HS-5 (cell line): ENCODE results near the gene THSD7A.
A peak's percentile ranks its signal among the peaks of the same experiment; 100 is the strongest.

ENCODE experiments used
- DNase-seq: peaks from one replicate; pipeline ENCODE4 v3.0.0-alpha.2; 2012; ENCODE audit warnings: low read depth

The THSD7A gene

GRCh38 chr7:11412036-11412435 is 420.0 kb downstream of the THSD7A start:
- no peak for DNase-seq

DNA sequence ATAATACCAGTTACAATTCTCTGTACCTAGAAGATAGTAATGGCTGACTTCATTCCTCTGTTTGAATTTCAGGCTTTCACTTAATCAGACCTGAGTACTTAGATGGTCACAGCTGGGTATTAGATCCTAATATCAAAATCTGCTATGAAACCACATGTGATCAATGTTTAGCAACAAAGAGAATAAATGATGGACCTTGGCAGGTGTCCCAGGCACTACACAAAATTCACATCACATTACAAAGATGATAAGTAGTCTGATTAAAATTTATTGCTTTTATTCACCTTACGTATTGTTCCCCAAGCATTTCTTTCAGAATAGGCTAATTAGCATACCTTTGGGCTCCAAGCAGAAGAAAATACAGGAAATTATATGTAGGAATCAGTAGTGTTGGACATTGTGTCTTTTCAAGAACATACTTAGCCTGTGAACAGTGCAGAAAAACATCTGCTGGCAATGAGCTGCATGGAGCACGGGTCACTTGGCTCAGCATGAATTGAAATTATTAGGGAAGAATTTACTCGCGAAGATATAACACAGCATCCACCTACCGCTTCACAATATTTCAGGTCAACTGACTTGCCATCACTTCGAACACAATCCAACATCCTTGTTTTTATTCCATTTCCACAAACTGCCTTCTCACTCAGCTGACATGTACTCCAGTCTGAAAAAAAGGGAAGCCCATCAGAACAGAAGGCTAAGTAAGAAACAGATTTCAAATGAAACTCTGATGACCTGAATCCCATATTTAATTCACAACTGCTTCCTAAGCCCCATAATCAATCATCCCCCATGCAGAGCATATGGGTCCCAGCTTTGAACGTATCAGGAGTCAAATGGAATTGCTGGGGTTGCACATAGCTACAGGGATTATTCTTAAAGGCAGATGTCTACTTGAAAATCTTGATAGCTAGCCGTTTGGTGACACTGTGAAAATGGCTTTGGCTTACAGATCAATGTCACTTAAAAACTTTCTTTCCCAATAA is 421.0 kb downstream of the THSD7A start:
- no peak for DNase-seq

DNA sequence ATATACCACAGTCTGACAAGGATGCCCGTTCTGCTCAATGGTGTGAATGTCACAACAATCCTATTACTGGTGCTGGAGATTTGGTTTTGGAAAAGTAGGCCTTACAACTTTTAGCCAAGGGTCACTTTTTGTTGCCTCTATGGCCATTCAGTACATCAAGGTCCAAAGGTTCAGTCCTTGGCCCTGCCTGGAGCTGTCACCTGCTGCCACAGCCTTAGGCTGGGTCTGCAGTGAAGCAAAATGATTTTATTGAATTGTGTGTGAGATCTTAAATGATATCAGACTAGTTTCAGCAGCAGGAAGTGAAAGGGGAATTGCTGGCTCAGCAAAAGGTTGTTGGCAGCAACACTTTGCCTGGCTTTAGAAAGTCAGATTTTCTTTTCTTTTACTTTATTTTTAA is 427.6 kb downstream of the THSD7A start:
- no peak for DNase-seq

DNA sequence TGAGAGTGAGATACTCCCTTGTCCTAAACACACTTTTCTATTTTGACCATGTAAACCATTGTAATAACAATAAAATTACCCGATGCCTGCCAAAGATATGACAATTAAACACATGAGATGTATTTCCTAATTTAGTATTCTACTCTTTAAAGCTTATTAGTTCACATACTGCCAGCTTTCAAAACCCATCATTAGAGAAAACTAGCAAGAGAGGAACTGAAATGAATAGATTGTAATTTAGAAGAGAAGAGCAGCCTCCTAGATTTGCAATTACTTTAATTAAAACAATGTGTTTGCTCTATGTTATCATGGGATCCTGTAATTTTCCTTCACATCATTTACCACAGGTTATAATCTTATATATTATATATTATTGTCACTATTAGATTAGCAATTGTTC is 428.2 kb downstream of the THSD7A start:
- DNase-seq = no peak

DNA sequence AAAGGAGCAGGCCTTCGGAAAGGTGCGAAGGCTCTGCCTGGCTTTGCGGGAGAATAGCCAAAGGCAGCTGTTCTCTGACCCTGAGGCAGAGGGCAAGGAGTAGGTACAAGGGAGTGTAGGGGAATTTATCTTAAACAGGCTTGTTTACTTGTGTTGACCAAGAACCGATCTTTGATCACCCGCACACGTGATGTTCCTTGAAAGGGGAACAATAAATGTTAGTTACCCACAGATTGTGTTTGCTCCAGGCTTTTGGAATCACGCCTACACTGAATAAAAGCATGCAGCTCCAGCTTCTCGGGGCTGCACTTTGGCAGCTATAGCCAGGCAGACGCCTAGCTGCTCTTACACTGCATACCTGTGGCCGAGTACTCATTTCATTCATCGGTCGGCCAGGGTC is 437.6 kb downstream of the THSD7A start:
- DNase-seq = no peak

GRCh38 chr7:11379641-11380040 is 452.4 kb downstream of the THSD7A start:
- no peak for DNase-seq

- no peak for DNase-seq
These were observed 455.5 kb downstream of the THSD7A start for GRCh38 chr7:11376529-11376928.

DNA sequence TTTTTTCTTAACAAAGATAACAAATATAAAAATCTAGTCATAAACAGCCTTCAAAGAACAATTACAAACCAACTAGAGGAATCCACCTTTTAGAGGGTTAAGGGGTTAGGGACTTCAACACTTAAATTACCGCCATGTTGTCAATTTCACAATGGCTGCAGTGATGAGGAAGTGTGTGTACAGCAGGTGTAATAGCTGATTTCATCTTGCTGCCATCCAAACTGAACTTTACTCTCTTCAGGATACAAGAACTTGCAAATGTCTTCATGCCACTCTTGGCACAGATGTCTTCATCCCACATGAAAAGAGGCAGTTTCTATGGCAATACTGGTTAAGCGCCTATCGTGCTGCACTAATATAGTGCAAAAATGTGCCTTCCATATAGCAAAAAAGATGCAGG is 457.4 kb downstream of the THSD7A start:
- no peak for DNase-seq

GRCh38 chr7:11373546-11374142 is 458.4 kb downstream of the THSD7A start:
- peak; percentile 6 for DNase-seq

DNA sequence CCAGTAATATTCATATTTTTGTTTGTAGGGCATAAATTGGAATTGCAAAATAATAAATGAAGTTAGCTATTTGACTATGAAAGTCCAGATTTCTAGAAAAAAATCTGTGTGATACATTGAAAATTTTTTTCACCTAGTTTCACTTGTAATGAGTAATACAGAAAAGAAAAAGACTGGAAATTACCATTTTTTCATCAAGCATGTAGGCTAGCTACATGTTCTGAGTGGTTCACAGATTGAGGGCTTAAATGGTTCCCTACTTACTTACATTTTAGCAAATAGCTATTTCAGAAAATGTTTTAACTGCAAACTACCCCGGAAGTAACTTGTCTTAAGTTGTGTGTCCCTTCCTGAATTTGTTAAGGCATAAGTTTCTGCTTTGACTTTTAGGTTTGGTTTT is 462.3 kb downstream of the THSD7A start:
- no peak for DNase-seq

- no peak for DNase-seq
These were observed 465.9 kb downstream of the THSD7A start for GRCh38 chr7:11366118-11366517.

- no peak for DNase-seq
These were observed 473.4 kb downstream of the THSD7A start for GRCh38 chr7:11358637-11359036.

DNA sequence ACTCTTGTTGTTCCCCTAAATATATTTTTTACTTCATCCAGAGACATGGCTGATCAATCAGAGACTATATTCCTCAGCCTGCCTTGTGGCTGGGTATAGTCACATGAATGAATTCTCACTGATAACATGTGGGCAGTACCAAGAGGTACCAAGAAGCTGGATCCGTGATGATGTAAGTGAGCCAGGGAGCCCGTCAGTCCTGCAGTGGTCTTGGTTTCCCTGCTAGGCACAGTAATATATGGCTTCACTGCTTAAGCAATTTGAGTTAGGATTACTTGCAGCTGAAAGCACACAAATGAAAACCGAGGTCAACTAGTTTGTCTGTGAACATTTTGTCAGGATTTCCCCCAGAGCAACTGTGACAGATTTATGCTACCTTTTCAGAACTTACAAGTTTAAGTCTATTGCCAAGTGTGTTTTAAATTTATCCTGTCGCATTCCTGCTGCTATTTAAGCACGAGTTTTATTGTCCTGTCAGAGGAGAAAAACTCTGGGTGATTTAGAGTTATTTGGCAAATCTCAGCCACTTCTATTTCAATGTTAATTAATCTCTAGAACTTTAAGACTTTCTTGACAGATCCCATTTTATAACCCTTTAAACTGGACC is 476.5 kb downstream of the THSD7A start:
- DNase-seq = no peak

DNA sequence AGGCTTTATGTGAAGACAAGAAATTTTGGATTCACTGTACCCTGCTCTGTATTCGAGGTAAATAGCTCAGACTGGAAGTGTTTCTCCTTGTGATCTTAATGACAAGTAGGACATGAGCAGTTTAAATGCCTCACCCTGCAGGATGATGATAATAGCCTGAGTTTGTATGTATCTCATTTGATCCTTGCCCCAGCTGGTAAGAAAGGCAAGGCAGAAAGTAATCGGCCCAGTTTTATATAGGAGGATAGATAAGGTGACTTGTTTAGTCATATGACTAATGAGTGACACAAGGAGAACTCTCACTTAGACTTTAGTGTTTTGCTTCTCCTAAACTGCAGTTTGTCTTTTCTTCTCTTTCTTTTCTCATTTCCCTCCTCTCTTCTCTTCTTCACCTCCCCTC is 485.7 kb downstream of the THSD7A start:
- DNase-seq = no peak

- no peak for DNase-seq
These were observed 486.4 kb downstream of the THSD7A start for GRCh38 chr7:11345621-11346020.

- peak; percentile 63 for DNase-seq
These were observed 488.1 kb downstream of the THSD7A start for GRCh38 chr7:11343818-11344413.

GRCh38 chr7:11343136-11343535 is 488.9 kb downstream of the THSD7A start:
- no peak for DNase-seq

- DNase-seq = no peak
These were observed 490.6 kb downstream of the THSD7A start for GRCh38 chr7:11341285-11341944.

DNA sequence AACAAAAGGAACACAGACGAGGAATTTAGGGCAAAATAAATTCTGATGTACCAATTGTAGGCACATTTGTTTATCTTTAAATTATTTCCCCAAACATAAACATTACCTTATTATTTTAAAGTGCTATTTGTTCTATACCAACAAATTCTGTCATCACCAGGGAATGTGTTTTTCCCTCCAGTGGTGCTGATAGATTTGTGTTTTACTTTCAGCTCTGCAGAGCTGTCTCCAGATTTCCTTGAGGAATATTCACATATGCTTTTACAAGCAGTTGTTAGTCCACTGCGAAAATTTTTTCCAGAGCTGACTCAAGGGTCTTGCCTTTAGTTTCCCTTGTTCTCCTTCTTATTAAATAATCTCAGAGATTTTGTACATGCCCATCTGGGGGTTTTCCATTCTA is 495.6 kb downstream of the THSD7A start:
- DNase-seq = no peak

GRCh38 chr7:11335947-11336346 is 496.1 kb downstream of the THSD7A start:
- no peak for DNase-seq

- no peak for DNase-seq
These were observed 499.2 kb downstream of the THSD7A start for GRCh38 chr7:11332865-11333228.

GRCh38 chr7:11332186-11332864 is 499.7 kb downstream of the THSD7A start:
- no peak for DNase-seq
